Nephron (organoid): ENCODE measurements around the gene RAB5IF.

ENCODE experiments used
- H3K27ac Mint-ChIP-seq, 3 experiments: 2 replicates each; pipeline ENCODE4 v1.8.0; 2020; ENCODE audit warnings: mixed read lengths in 3 of 3, mild to moderate bottlenecking in 2 of 3, moderate library complexity in 1 of 3
- H3K27me3 Mint-ChIP-seq: 2 replicates; pipeline ENCODE4 v1.8.0; 2021; ENCODE audit warnings: low read depth, mild to moderate bottlenecking, moderate library complexity, mixed read lengths
- H3K36me3 Mint-ChIP-seq: 2 replicates; pipeline ENCODE4 v1.8.0; 2020; ENCODE audit warnings: low read depth, mixed read lengths
- H3K4me1 Mint-ChIP-seq: 2 replicates; pipeline ENCODE4 v1.8.0; 2020; ENCODE audit warnings: mixed read lengths
- H3K4me3 Mint-ChIP-seq, 3 experiments: 2 replicates each; pipeline ENCODE4 v1.8.0; 2020; ENCODE audit warnings: mild to moderate bottlenecking in 3 of 3, mixed read lengths in 3 of 3, moderate library complexity in 2 of 3
- H3K9me3 Mint-ChIP-seq: 2 replicates; pipeline ENCODE4 v1.8.0; 2020; ENCODE audit warnings: mixed read lengths
- TF ChIP-seq, protein P1 (sequence below), 3 experiments: fragments of 200-600 bp; sonication (generic); IDR thresholded peaks; one replicate each; pipeline ENCODE4 v1.5.0; 2021; ENCODE audit warnings: antibody characterized with exemption in 3 of 3; ENCODE audit not compliant: unreplicated experiment in 3 of 3

RAB5IF gene

GRCh38 chr20:36655004-36655403, 49.4 kb downstream of the RAB5IF start:
- H3K9me3 Mint-ChIP-seq: no peaks in the 10 kb centered on the region
- H3K36me3 Mint-ChIP-seq: peaks cover 17% of the 10 kb centered on the region
- no peak overlapping the region for H3K27ac Mint-ChIP-seq
- TF ChIP-seq, protein P1, sequence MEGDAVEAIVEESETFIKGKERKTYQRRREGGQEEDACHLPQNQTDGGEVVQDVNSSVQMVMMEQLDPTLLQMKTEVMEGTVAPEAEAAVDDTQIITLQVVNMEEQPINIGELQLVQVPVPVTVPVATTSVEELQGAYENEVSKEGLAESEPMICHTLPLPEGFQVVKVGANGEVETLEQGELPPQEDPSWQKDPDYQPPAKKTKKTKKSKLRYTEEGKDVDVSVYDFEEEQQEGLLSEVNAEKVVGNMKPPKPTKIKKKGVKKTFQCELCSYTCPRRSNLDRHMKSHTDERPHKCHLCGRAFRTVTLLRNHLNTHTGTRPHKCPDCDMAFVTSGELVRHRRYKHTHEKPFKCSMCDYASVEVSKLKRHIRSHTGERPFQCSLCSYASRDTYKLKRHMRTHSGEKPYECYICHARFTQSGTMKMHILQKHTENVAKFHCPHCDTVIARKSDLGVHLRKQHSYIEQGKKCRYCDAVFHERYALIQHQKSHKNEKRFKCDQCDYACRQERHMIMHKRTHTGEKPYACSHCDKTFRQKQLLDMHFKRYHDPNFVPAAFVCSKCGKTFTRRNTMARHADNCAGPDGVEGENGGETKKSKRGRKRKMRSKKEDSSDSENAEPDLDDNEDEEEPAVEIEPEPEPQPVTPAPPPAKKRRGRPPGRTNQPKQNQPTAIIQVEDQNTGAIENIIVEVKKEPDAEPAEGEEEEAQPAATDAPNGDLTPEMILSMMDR (IDR thresholded peaks at IDR 0.05; ENCODE audit: unreplicated experiment in 3 of 3): no peak
- no peaks in the 10 kb centered on the region for H3K4me1 Mint-ChIP-seq
- no peak overlapping the region for H3K4me3 Mint-ChIP-seq
- no peaks in the 10 kb centered on the region for H3K27me3 Mint-ChIP-seq

GRCh38 chr20:36656733-36657132, 51.2 kb downstream of the RAB5IF start:
- H3K27me3 Mint-ChIP-seq: no peaks in the 10 kb centered on the region
- TF ChIP-seq, protein P1 (IDR thresholded peaks at IDR 0.05; ENCODE audit: unreplicated experiment in 3 of 3): no peak
- H3K9me3 Mint-ChIP-seq: no peaks in the 10 kb centered on the region
- H3K4me3 Mint-ChIP-seq: no peak overlapping the region
- peaks cover 21% of the 10 kb centered on the region for H3K36me3 Mint-ChIP-seq
- no peak overlapping the region for H3K27ac Mint-ChIP-seq
- H3K4me1 Mint-ChIP-seq: no peaks in the 10 kb centered on the region

- peaks cover 17% of the 10 kb centered on the region for H3K36me3 Mint-ChIP-seq
- no peak overlapping the region for H3K4me3 Mint-ChIP-seq
- H3K4me1 Mint-ChIP-seq: no peaks in the 10 kb centered on the region
- H3K27ac Mint-ChIP-seq: no peak overlapping the region
- no peaks in the 10 kb centered on the region for H3K27me3 Mint-ChIP-seq
- TF ChIP-seq, protein P1 (IDR thresholded peaks at IDR 0.05; ENCODE audit: unreplicated experiment in 3 of 3): no peak
- H3K9me3 Mint-ChIP-seq: no peaks in the 10 kb centered on the region
Observed at GRCh38 chr20:36658300-36658699, 52.7 kb downstream of the RAB5IF start.
